AG10803 (cell line): ENCODE measurements around the gene RASGRP2.

ENCODE experiments used
- DNase-seq: peaks from one replicate; pipeline ENCODE4 v3.0.0; 2010; ENCODE audit warnings: low read depth
- H3K4me3 ChIP-seq: 2 replicates; pipeline ENCODE4 v1.5.1; 2011; ENCODE audit warnings: mild to moderate bottlenecking, low read length, control low read depth
- CTCF ChIP-seq: conservative IDR thresholded peaks from 2 replicates; pipeline ENCODE4 v1.5.1; 2011; ENCODE audit warnings: mild to moderate bottlenecking, low read length, control low read depth, inconsistent platforms

Gene RASGRP2

GRCh38 chr11:64754919-64755662, 11.1 kb upstream of the RASGRP2 start:
- no peak for DNase-seq
- TF ChIP-seq CTCF: no peak
- H3K4me3 ChIP-seq: no peak overlapping the region

DNA sequence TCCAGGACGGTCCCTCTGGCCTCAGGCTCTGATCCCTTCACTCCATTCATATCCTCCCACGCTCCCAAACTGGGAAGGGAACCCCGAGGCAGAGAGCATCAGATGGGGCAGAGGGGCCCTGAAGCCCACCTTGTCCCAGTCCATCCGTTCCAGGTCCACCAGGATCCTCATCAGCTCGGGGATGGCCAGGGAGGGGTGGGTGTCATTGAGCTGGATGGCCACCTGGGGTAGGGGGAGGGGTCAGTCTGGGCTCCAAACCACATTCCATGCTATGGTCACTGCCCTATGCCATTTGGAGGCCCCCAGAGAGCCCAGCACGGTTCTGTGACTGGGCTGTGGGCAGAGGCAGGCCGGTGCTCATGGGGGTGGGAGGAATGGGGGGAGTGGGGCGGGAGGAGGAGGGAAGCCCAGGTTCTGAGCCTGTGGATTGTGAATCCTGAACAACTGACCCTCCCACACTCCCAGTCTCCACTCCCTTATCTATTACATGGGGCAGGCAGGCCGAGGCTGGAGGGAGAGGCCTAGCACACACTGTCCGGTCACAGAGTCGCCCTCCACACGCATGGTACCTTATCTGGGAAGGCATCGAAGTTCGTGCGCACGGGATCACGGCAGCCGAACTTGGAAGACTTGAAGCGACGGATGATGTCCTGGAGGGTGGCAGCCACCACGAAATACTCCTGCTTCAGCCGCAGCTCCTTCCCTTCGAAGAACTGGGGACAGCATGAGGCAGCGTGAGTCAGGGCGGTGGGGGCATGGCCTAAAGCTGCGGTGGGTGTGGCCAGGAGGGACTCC, 10.4 kb upstream of the RASGRP2 start:
- TF ChIP-seq CTCF: no peak
- no peak for DNase-seq
- H3K4me3 ChIP-seq: no peak overlapping the region

GRCh38 chr11:64753380-64754123, 9.6 kb upstream of the RASGRP2 start:
- no peak for DNase-seq
- no peak for TF ChIP-seq CTCF
- H3K4me3 ChIP-seq: no peak overlapping the region

GRCh38 chr11:64753019-64753379, 9.1 kb upstream of the RASGRP2 start:
- no peak overlapping the region for H3K4me3 ChIP-seq
- TF ChIP-seq CTCF: no peak
- DNase-seq: no peak

GRCh38 chr11:64752175-64752970, 8.4 kb upstream of the RASGRP2 start:
- TF ChIP-seq CTCF: no peak
- H3K4me3 ChIP-seq: no peak overlapping the region
- no peak for DNase-seq

- DNase-seq: no peak
- no peak for TF ChIP-seq CTCF
- H3K4me3 ChIP-seq: no peak overlapping the region
Measured at GRCh38 chr11:64751580-64751979, 7.6 kb upstream of the RASGRP2 start.
